Left colon (tissue), 2 donors: ENCODE measurements around the gene MAPK1IP1L. TPM values are rescaled to one million over a fixed set of nuclear protein-coding genes. Genes with fewer than 3 reads are reported as not detected.
"Not testable (repeated sequence)": the region's sequence is repeated elsewhere in the genome, so short reads cannot be mapped to it uniquely, and the experiment has no call there.

Experiments used
- ATAC-seq: fragments of 200-7000 bp; cut with Tn5 transposase; one replicate; pipeline ENCODE4 v1.9.1; 2020; ENCODE audit warnings: mild to moderate bottlenecking, moderate library complexity
- DNase-seq, 2 donors: peaks; one replicate each; pipeline ENCODE4 v3.0.0-alpha.2; 2020
- intact Hi-C, 2 donors: fragments of 100-400 bp; cut with DNase I in 1 of 2; cut with micrococcal nuclease in 1 of 2; formaldehyde crosslinking; loops; one replicate each; pipeline versions ENCODE4 v1.11.2 to v1.14.0; 2022; cut with DNase I, micrococcal nuclease
- total RNA-seq, 2 donors: library from RNA; stranded (reverse); fragmentation: NEBNext Ultra II Directional; extraction: Animal tissue kit (Norgen Biotek cat#: 25700); gene quantifications; one replicate each; pipeline ENCODE4 v1.2.1, GENCODE V29; 2021
- donor health status: DM: no; HTN: no; CAD: no.
- donor health status: DM: yes; HTN: yes; CAD: no.

MAPK1IP1L gene
- total RNA-seq, 2 donors from 2014 or later, result 69.7 to 71.7 TPM

GRCh38 chr14:55052269-55052930 lies 953 bp downstream of the MAPK1IP1L start:
- ATAC-seq, result no peak
- intact Hi-C loops, result no loop called here
- no peak for DNase-seq

GRCh38 chr14:55053018-55053417 lies 1.6 kb downstream of the MAPK1IP1L start:
- DNase-seq (no peak), ATAC-seq (no peak)
- intact Hi-C loops, result no loop called here

- DNase-seq, result no peak
These were observed 2.1 kb downstream of the MAPK1IP1L start for GRCh38 chr14:55053500-55053899.

GRCh38 chr14:55054098-55054497 lies 2.7 kb downstream of the MAPK1IP1L start:
- intact Hi-C loops, result no loop called here
- DNase-seq, result no peak
- ATAC-seq, result no peak

More at GRCh38 chr14:55053500-55053899, 2.1 kb downstream of the MAPK1IP1L start:
- intact Hi-C loops, result no loop called here
- no peak for ATAC-seq

- intact Hi-C loops, result no loop called here
- ATAC-seq (no peak), DNase-seq (no peak)
These were observed 6.5 kb downstream of the MAPK1IP1L start for GRCh38 chr14:55057919-55058318.

- no peak for ATAC-seq
- no peak for DNase-seq
- intact Hi-C loops, result no loop called here
These were observed 7.9 kb downstream of the MAPK1IP1L start for GRCh38 chr14:55059333-55059732.

GRCh38 chr14:55062517-55063351 lies 11.3 kb downstream of the MAPK1IP1L start:
- DNase-seq (no peak), ATAC-seq (no peak)
- intact Hi-C loops, result no loop called here

GRCh38 chr14:55064896-55065295 lies 13.4 kb downstream of the MAPK1IP1L start:
- DNase-seq, intact Hi-C loops, ATAC-seq: not testable (repeated sequence)

- ATAC-seq (no peak), DNase-seq (no peak)
- intact Hi-C loops, result no loop called here
These were observed 14.0 kb downstream of the MAPK1IP1L start for GRCh38 chr14:55065411-55065810.

- DNase-seq (no peak), ATAC-seq (no peak)
- intact Hi-C loops, result no loop called here
These were observed 14.8 kb downstream of the MAPK1IP1L start for GRCh38 chr14:55066223-55066622.

- intact Hi-C loops, result no loop called here
- no peak for DNase-seq
- peak; percentile 59 for ATAC-seq
These were observed 19.5 kb downstream of the MAPK1IP1L start for GRCh38 chr14:55070981-55071411.

GRCh38 chr14:55071870-55072640 lies 20.6 kb downstream of the MAPK1IP1L start:
- DNase-seq (no peak), ATAC-seq (peak; percentile 27)
- intact Hi-C loops, result no loop called here

- intact Hi-C loops, result no loop called here
- DNase-seq (no peak), ATAC-seq (no peak)
These were observed 22.4 kb downstream of the MAPK1IP1L start for GRCh38 chr14:55073856-55074255.

- ATAC-seq, result no peak
- DNase-seq, result no peak
- intact Hi-C loops, result no loop called here
These were observed 23.2 kb downstream of the MAPK1IP1L start for GRCh38 chr14:55074662-55075061.

- ATAC-seq (no peak), DNase-seq (no peak)
- intact Hi-C loops, result no loop called here
These were observed 24.3 kb downstream of the MAPK1IP1L start for GRCh38 chr14:55075628-55076175.

GRCh38 chr14:55077170-55078151 lies 26.0 kb downstream of the MAPK1IP1L start:
- intact Hi-C loops, result no loop called here
- ATAC-seq (peak; percentile 96), DNase-seq (peak; percentile 48 to 83)

- not testable (repeated sequence) for ATAC-seq, DNase-seq
These were observed 28.5 kb downstream of the MAPK1IP1L start for GRCh38 chr14:55079961-55080360.

More at GRCh38 chr14:55079961-55080360, 28.5 kb downstream of the MAPK1IP1L start:
- intact Hi-C loops, result loop anchor here in 1 of 2 donors (10.0 kb wide), 1 partner anchor 65 kb away; no protein-coding TSS in a partner anchor
